ENCODE results near the gene FUS.

DNA sequence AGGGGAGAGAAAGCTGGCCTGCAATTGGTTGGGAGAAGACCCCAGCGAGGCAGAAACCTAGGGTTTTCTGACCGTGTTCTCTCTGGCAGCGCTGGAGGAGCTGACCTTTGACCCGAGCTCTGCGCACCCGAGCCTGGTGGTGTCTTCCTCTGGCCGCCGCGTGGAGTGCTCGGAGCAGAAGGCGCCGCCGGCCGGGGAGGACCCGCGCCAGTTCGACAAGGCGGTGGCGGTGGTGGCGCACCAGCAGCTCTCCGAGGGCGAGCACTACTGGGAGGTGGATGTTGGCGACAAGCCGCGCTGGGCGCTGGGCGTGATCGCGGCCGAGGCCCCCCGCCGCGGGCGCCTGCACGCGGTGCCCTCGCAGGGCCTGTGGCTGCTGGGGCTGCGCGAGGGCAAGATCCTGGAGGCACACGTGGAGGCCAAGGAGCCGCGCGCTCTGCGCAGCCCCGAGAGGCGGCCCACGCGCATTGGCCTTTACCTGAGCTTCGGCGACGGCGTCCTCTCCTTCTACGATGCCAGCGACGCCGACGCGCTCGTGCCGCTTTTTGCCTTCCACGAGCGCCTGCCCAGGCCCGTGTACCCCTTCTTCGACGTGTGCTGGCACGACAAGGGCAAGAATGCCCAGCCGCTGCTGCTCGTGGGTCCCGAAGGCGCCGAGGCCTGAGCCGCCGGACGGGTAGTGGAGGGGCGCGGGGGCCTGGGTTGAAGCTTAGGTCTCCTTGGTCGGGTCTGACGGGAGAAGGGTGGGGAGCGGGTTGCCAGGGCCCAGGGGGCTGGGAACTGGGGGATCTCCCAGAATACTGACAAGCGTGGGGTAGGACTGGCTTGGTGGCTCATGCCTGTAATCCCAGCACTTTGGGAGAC, 44.4 kb downstream of the FUS start:
- TF ChIP-seq, protein P1, sequence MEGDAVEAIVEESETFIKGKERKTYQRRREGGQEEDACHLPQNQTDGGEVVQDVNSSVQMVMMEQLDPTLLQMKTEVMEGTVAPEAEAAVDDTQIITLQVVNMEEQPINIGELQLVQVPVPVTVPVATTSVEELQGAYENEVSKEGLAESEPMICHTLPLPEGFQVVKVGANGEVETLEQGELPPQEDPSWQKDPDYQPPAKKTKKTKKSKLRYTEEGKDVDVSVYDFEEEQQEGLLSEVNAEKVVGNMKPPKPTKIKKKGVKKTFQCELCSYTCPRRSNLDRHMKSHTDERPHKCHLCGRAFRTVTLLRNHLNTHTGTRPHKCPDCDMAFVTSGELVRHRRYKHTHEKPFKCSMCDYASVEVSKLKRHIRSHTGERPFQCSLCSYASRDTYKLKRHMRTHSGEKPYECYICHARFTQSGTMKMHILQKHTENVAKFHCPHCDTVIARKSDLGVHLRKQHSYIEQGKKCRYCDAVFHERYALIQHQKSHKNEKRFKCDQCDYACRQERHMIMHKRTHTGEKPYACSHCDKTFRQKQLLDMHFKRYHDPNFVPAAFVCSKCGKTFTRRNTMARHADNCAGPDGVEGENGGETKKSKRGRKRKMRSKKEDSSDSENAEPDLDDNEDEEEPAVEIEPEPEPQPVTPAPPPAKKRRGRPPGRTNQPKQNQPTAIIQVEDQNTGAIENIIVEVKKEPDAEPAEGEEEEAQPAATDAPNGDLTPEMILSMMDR (IDR thresholded peaks at IDR 0.05; ENCODE audit: control extremely low read depth in 1 of 3, insufficient read depth in 1 of 3, low read depth in 1 of 3, low read length in 3 of 3): no peak
- TF ChIP-seq EP300 (IDR thresholded peaks at IDR 0.05; ENCODE audit: borderline replicate concordance in 1 of 2, low read depth in 2 of 2, low read length in 2 of 2) (no peak), YY1 (IDR thresholded peaks at IDR 0.05; ENCODE audit: low read depth, low read length) (no peak), MAX (IDR thresholded peaks at IDR 0.05) (no peak), ZNF274 (IDR thresholded peaks at IDR 0.05; ENCODE audit: borderline replicate concordance, extremely low read depth, low read length) (no peak), CBX8 (IDR thresholded peaks at IDR 0.05; ENCODE audit: borderline replicate concordance, low read depth, low read length) (no peak), EZH2 (IDR thresholded peaks at IDR 0.05; ENCODE audit: low read depth, low read length, severe bottlenecking) (no peak), JUND (IDR thresholded peaks at IDR 0.05; ENCODE audit: low read length) (no peak), POLR2A (IDR thresholded peaks at IDR 0.05; ENCODE audit: control extremely low read depth in 1 of 2, low read depth in 2 of 2, low read length in 2 of 2) (no peak), RFX5 (IDR thresholded peaks at IDR 0.05; ENCODE audit: borderline replicate concordance, low read depth, low read length) (no peak)
